Smooth muscle cell of bladder (primary cell): ENCODE data around the gene NUP37. TPM values are rescaled to one million over a fixed set of nuclear protein-coding genes. Genes with fewer than 3 reads are reported as not detected.

Source experiments
- total RNA-seq: library from RNA; depleted of rRNA; stranded (reverse); fragments of >200 nt; gene quantifications from 2 replicates; pipeline ENCODE4 v1.2.3, GENCODE V29; 2014

NUP37 gene, protein sequence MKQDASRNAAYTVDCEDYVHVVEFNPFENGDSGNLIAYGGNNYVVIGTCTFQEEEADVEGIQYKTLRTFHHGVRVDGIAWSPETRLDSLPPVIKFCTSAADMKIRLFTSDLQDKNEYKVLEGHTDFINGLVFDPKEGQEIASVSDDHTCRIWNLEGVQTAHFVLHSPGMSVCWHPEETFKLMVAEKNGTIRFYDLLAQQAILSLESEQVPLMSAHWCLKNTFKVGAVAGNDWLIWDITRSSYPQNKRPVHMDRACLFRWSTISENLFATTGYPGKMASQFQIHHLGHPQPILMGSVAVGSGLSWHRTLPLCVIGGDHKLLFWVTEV
- 39.1 and 43.2 TPM in 2 replicates for total RNA-seq

DNA sequence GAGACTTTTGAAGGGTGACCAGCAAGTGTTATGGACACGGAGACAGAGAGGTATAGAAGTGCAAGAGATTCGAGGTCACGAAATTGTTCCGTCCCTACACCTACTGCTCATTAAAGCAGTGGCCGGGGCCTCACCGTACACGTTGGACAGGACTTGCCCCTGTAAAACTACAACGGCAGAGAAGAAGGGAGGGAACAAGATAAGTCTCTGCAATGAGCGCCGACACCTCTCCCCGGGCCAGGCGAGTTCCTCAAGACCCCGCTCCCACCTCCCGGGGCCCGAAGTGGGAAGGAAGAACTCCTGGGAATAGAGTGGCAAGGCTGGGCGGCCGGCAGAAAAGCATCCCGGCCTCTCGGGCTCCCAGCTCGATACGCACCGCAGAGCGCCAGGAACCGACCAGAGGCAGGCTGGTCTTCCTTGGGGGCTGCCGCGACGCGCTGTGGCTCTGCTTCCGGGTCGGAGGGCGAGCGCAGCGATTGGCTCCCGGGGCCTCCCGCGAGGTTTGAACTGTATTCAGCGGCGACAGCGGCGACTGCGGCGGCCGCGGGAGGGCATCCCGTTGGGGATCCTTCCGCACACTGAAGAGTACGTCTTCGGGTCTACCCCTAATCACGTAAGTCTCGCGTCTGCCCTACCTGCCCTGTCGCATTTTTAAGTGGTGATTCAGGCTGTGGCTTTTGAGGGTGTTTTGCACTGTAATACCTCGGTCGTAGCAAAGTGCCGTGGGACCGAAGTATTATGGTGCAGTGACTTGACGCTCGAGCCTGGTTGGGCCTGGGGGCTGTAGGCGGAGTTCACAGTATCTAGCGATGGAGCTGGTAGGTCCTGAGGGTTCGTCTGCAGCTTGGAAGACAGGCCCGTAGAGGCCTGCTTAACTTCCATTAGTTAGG is at the start of gene NUP37, which contains the start of gene PARPBP:
Gene NUP37 (minus strand): TSS at position 441 of the 890 bp plus-strand sequence. CDS start 1,596 bp downstream, outside the sequence.
Gene PARPBP (plus strand): TSS at position 510 of the 890 bp plus-strand sequence. CDS start 3,706 bp downstream, outside the sequence.

DNA sequence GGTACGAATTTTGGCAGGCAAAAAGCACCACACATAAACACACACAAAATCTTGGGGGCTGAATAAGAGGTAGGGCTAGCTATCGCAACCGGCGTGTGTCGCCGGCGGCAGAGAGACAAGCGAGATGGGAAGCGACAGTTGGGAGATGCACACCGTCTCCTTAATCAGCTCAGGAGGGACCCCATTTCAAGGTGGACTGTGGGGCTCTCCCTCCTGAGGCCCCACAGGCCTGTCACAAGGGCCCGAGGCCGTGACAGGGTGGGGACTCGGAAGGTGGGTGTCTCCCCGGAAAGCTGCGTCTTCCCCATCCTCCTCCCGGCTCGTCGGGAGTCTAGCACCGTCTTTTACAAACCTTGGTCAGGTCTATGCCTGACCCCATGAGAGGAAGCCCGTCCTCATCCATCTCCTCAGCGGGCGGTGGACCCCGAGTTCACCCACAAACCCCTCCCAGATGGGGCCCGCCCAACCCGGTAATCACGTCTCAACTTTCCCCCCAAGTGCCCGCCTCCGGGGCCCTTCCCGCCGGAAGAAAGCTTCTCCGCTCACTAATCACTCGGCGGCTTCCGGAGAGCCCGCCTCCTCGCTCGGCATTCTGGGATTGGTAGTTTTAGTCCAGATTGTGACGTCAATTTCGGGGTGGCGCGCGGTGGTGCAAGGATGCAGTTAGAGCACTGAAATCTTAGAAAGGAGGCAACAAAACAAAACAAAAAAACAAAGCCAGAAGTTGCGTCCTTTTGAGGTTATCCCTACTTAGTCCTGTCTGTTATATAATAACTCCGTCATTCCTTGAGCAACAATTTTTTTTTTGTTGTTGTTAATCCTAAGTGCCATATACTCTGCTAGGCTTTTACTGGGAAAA is 58.1 kb downstream of the NUP37 start, which contains the start of gene WASHC3:
Gene WASHC3 (minus strand): TSS at position 432 of the 859 bp plus-strand sequence. CDS start 29 bp downstream, at position 403.

Other genes starting within 250 kb of the NUP37 start
- 55.6 and 117 TPM in 2 replicates for gene DRAM1, start 242.5 kb downstream of the NUP37 start, total RNA-seq
- gene WASHC3, start 58.1 kb downstream of the NUP37 start, total RNA-seq, result 91.2 and 114 TPM in 2 replicates
- gene PARPBP, start 69 bp upstream of the NUP37 start, total RNA-seq, result 3.8 and 4.9 TPM in 2 replicates
- gene PMCH, start 77.7 kb upstream of the NUP37 start, total RNA-seq, result not detected in 2 replicates